ENCODE results near the gene FAM237B. TPM values are rescaled to one million over a fixed set of nuclear protein-coding genes. Genes with fewer than 3 reads are reported as not detected.
"Not testable (repeated sequence)": the region's sequence is repeated elsewhere in the genome, so short reads cannot be mapped to it uniquely, and the experiment has no call there.

Gene FAM237B
- not detected for polyA plus RNA-seq (2013, experiment 1 of 2; ENCODE audit: insufficient read length)
- polyA plus RNA-seq (2013, experiment 2 of 2; ENCODE audit: insufficient read length): not detected

GRCh38 chr7:90320801-90321494 lies at the start of gene FAM237B:
TSS of gene FAM237B (minus strand) at chr7:90321304. CDS start at chr7:90319748, 1,556 bp downstream.
- DNase-seq: peak; percentile 36

- no peak for DNase-seq
Measured at GRCh38 chr7:90351987-90352386, 30.9 kb upstream of the FAM237B start.

- not testable (repeated sequence) for DNase-seq
Measured at GRCh38 chr7:90350032-90350431, 28.9 kb upstream of the FAM237B start.

DNA sequence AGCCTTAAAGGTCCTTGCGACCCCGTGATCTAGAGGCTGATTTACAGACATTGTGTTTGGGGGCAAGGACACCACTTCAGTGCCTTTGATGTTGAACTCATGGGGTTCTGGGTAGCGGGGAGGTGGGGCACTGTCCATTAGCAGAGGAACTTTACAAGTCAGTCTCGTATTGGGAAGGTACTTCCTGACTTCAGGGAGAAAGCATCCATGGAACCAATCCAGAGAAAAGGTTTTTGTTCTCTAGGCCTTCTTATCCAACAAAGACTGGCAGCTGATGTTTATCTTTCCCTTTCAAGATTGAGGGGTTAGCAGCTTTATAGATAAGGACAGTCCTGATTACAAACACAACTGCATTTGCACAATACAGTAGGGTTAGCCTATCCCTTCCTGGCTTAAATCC lies 28.2 kb upstream of the FAM237B start:
- no peak for DNase-seq

DNA sequence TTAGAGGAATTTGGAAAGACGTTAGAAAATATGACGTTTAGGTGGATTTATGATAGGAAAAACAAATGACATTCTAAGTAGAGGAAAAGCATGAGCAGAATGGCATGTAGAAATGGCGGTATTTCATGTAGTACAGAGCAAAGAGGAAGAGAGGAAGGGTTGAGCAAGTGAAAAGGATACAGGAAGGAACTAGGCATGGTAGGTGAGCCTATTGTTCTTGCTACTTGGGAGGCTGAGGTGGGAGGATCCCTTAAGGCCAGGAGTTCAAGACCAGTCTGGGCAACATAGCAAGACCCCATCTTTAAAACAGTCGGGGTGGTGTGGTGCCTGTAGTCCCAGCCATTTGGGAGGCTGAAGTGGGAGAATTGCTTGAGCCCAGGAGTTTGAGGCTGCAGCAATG lies 26.7 kb upstream of the FAM237B start:
- DNase-seq: no peak

DNA sequence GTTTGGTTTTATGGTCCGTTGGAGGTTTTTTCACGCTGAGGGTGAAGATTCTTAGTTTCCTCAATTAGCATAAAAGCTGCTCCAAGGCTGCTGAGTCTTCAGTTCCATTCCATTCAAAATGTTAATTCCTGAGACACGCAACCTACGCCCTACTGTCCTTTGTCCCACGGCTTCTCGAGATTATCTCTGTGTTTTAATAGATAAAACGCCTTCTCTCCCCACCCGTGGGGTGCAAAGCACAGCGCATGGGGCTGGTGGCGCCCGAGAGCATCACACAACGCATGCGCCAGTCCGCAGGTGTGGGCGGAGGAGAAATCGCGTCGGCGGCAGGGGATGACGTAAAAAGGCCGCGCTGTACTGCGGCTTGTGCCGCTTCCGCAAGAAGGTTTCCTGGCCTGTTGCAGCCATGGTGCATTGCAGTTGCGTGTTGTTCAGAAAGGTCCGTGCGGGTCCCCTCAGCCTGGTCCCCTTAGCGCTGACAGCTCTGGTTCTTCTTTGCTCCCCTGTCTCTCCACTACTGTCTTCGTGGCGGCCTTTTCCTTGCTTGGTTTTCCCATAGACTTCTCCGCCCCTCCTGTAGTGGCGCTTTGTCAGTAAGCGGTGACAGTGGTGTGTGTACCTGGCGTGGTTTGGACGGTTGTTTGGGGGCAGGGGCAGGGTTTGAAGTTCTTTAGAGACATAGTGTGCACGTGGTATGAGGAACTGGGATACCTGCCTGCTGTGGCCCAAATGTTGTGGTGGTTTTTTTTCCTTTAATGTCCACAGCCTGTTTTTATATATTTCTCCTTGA lies 25.4 kb upstream of the FAM237B start, which contains the start of gene GTPBP10:
Gene GTPBP10, plus strand, starts transcription at position 381 of the 790 bp plus-strand sequence. Its CDS starts 26 bp downstream, at position 407.
- peak; percentile 93 for DNase-seq

GRCh38 chr7:90345595-90346335 lies 24.7 kb upstream of the FAM237B start:
- peak; percentile 24 for DNase-seq

GRCh38 chr7:90345016-90345415 lies 23.9 kb upstream of the FAM237B start:
- DNase-seq: no peak

GRCh38 chr7:90337106-90337505 lies 16.0 kb upstream of the FAM237B start:
- peak; percentile 23 for DNase-seq

DNA sequence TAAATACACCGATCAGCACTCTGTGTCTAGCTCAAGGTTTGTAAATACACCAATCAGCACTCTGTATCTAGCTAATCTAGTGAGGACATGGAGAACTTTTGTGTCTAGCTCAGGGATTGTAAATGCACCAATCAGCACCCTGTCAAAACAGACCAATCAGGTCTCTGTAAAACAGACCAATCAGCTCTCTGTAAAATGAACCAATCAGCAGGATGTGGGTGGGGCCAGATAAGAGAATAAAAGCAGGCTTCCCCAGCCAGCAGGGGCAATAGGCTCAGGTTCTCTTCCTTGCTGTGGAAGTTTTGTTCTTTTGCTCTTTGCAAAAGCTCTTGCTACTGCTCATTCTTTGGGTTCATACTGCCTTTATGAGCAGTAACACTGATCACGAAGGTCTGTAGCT lies 13.8 kb upstream of the FAM237B start:
- not testable (repeated sequence) for DNase-seq

DNA sequence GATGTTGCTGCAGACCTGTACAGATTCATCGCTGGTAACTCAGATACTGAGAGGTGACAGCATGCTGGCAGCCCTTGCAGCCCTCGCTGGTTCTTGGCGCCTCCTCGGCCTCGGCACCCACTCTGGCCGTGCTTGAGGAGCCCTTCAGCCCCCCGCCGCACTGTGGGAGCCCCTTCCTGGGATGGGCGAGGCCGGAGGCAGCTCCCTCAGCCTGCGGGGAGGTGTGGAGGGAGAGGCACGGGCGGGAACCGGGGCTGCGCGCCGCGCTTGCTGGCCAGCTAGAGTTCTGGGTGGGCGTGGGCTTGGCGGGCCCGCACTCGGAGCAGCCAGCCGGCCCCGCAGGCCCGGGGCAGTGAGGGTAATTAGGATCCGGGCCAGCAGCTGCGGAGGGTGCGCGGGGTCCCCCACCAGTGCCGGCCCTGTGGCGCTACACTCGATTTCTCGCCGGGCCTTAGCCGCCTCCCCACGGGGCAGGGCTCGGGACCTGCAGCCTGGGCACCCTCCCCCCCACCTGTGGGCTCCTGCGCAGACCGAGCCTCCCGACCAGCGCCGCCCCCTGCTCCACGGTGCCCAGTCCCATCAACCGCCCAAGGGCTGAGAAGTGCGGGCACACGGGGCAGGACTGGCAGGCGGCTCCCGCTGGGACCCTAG lies 13.2 kb upstream of the FAM237B start:
- DNase-seq: no peak

- no peak for DNase-seq
Measured at GRCh38 chr7:90326500-90326899, 5.4 kb upstream of the FAM237B start.

GRCh38 chr7:90322837-90323236 lies 1.7 kb upstream of the FAM237B start:
- DNase-seq: no peak

- no peak for DNase-seq
Measured at GRCh38 chr7:90320418-90320800, 695 bp downstream of the FAM237B start.

- DNase-seq: no peak
Measured at GRCh38 chr7:90320014-90320413, 1.1 kb downstream of the FAM237B start.

- DNase-seq: no peak
Measured at GRCh38 chr7:90313907-90314306, 7.2 kb downstream of the FAM237B start.

GRCh38 chr7:90312745-90313144 lies 8.4 kb downstream of the FAM237B start:
- DNase-seq: peak; percentile 15

- peak; percentile 0 for DNase-seq
Measured at GRCh38 chr7:90311175-90311574, 9.9 kb downstream of the FAM237B start.

- no peak for DNase-seq
Measured at GRCh38 chr7:90309872-90310271, 11.2 kb downstream of the FAM237B start.

GRCh38 chr7:90303241-90303640 lies 17.9 kb downstream of the FAM237B start:
- DNase-seq: no peak

- DNase-seq: peak; percentile 50
Measured at GRCh38 chr7:90298145-90299038, 22.7 kb downstream of the FAM237B start.
